HG02571 (cell line): ENCODE results near the gene NR5A2.
"Not testable (repeated sequence)": the region's sequence is repeated elsewhere in the genome, so short reads cannot be mapped to it uniquely, and the experiment has no call there.

Experiments
- ATAC-seq: cut with Tn5 transposase; IDR thresholded peaks from one replicate; pipeline ENCODE4 v1.9.1; 2021; ENCODE audit warnings: mild to moderate bottlenecking, moderate library complexity; ENCODE audit not compliant: unreplicated experiment

The NR5A2 gene

GRCh38 chr1:200187332-200187731 is 159.8 kb downstream of the NR5A2 start:
- not testable (repeated sequence) for ATAC-seq

- ATAC-seq: no peak
These were observed 164.5 kb downstream of the NR5A2 start for GRCh38 chr1:200191993-200192392.

GRCh38 chr1:200194477-200194876 is 167.0 kb downstream of the NR5A2 start:
- ATAC-seq: no peak

- no peak for ATAC-seq
These were observed 170.7 kb downstream of the NR5A2 start for GRCh38 chr1:200198236-200198635.

GRCh38 chr1:200205216-200205995 is 177.9 kb downstream of the NR5A2 start:
- ATAC-seq: no peak

GRCh38 chr1:200206340-200206739 is 178.8 kb downstream of the NR5A2 start:
- no peak for ATAC-seq

- ATAC-seq: no peak
These were observed 179.3 kb downstream of the NR5A2 start for GRCh38 chr1:200206761-200207160.

- peak; percentile 79 for ATAC-seq
These were observed 180.2 kb downstream of the NR5A2 start for GRCh38 chr1:200207711-200208126.

GRCh38 chr1:200211157-200211556 is 183.6 kb downstream of the NR5A2 start:
- no peak for ATAC-seq

GRCh38 chr1:200213392-200213791 is 185.9 kb downstream of the NR5A2 start:
- no peak for ATAC-seq

- ATAC-seq: no peak
These were observed 186.4 kb downstream of the NR5A2 start for GRCh38 chr1:200213921-200214320.

- ATAC-seq: no peak
These were observed 187.8 kb downstream of the NR5A2 start for GRCh38 chr1:200215350-200215749.

- no peak for ATAC-seq
These were observed 190.2 kb downstream of the NR5A2 start for GRCh38 chr1:200217703-200218102.

GRCh38 chr1:200221614-200222282 is 194.2 kb downstream of the NR5A2 start:
- ATAC-seq: no peak

- ATAC-seq: no peak
These were observed 195.7 kb downstream of the NR5A2 start for GRCh38 chr1:200223207-200223606.

GRCh38 chr1:200223613-200224012 is 196.1 kb downstream of the NR5A2 start:
- ATAC-seq: no peak

GRCh38 chr1:200224315-200224714 is 196.8 kb downstream of the NR5A2 start:
- no peak for ATAC-seq

GRCh38 chr1:200226268-200226968 is 198.9 kb downstream of the NR5A2 start:
- no peak for ATAC-seq

- ATAC-seq: no peak
These were observed 199.4 kb downstream of the NR5A2 start for GRCh38 chr1:200226969-200227303.
